ENCODE measurements around the gene RGS3.

The RGS3 gene

DNA sequence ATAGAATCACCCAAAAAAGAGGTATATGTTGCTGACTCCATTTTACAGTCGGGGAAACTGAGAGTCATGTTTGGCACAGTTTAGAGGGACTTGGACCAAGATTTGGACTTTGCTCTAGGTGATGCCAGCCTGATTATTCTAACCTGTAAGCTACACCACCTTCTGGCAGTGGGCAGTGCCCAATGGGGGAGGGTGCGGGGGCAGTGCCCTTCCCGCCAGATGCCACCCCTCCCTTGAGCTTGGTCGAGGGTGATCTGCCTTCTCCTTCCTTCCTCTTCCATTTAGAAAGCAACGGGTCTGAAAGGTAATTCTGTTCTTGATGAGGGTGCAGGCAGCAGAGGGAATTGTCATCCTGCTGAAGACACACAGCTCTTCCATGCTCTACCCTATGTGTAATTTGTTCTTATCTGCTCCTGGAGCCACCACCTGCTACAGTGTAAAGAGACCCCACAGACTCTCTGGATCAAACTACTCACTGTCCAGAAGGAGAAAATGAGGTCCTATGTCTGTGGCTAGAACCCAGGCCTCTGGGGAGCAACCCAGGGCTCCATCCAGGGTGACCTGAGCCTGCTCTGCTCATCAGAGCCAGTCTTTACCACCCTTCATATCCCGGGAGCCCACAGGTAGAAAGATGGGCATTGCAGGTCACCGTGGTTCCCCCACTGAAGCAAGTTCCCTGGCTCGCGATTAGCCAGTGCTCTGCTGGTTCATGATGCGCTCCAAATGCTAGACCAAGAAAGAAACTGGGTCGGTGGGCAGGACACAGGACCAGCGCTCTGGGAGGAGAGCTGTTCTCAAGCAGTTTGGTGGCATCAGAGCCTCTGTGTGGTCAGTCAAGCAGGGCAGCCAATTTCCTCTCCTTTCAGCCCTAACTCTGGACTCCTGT lies 156.2 kb downstream of the RGS3 start:
- H3K18ac ChIP-seq (ENCODE audit: low read length) = peak overlapping the region; percentile 8
- H3K4me2 ChIP-seq (ENCODE audit: insufficient read depth, low read length, poor library complexity, severe bottlenecking) = no peak overlapping the region
- H3K9ac ChIP-seq (ENCODE audit: low read depth, low read length, poor library complexity) = no peak overlapping the region
- no peak overlapping the region for H3K14ac ChIP-seq (ENCODE audit: low read length)
- H3K79me1 ChIP-seq (ENCODE audit: low read depth, low read length) = no peaks in the 10 kb centered on the region
- H2AK5ac ChIP-seq (ENCODE audit: low read depth, low read length) = no peak overlapping the region
- no peak for DNase-seq (ENCODE audit: low spot score)
- no peak overlapping the region for H3K23ac ChIP-seq (ENCODE audit: low read depth, low read length, poor library complexity)
- no peak overlapping the region for H4K8ac ChIP-seq (ENCODE audit: low read depth, low read length)
- H3K4me3 ChIP-seq (ENCODE audit: low read length in 2 of 2) = no peak overlapping the region
- no peaks in the 10 kb centered on the region for H3K9me3 ChIP-seq (replicated peaks in 1 of 2; ENCODE audit: control insufficient read depth in 2 of 2, insufficient read depth in 1 of 2, low read depth in 1 of 2, low read length in 2 of 2)
- no peak overlapping the region for H4K91ac ChIP-seq (ENCODE audit: low read depth, low read length, poor library complexity)
- H2AFZ ChIP-seq (ENCODE audit: low read length) = peak overlapping the region; percentile 71
- no CpG with 5 or more reads among the region's 12 CpGs for WGBS, 2 donors (ENCODE audit: extremely low coverage in 2 of 2, insufficient read length in 2 of 2, insufficient replicate concordance in 1 of 2)
- no peaks in the 10 kb centered on the region for H3K27me3 ChIP-seq (ENCODE audit: control insufficient read depth in 3 of 3, insufficient read depth in 3 of 3, low read depth in 1 of 3, low read length in 3 of 3)
- H3K36me3 ChIP-seq (replicated peaks in 1 of 2; ENCODE audit: control insufficient read depth in 2 of 2, insufficient read depth in 2 of 2, low read length in 2 of 2) = no peaks in the 10 kb centered on the region
- no peak overlapping the region for H2BK15ac ChIP-seq (ENCODE audit: low read length)
- no peak overlapping the region for H3K4ac ChIP-seq (ENCODE audit: low read length)
- no peak overlapping the region for H2BK120ac ChIP-seq (ENCODE audit: low read depth, low read length)
- peaks cover 33 to 35% of the 10 kb centered on the region in 2 donors for H3K4me1 ChIP-seq (ENCODE audit: control insufficient read depth in 2 of 2, insufficient read depth in 1 of 2, low read depth in 1 of 2, low read length in 2 of 2)
- H2BK5ac ChIP-seq (ENCODE audit: low read length) = no peak overlapping the region
- H3K27ac ChIP-seq (replicated peaks; ENCODE audit: low read length) = no peak overlapping the region
- H2BK12ac ChIP-seq (ENCODE audit: low read length) = no peak overlapping the region

DNA sequence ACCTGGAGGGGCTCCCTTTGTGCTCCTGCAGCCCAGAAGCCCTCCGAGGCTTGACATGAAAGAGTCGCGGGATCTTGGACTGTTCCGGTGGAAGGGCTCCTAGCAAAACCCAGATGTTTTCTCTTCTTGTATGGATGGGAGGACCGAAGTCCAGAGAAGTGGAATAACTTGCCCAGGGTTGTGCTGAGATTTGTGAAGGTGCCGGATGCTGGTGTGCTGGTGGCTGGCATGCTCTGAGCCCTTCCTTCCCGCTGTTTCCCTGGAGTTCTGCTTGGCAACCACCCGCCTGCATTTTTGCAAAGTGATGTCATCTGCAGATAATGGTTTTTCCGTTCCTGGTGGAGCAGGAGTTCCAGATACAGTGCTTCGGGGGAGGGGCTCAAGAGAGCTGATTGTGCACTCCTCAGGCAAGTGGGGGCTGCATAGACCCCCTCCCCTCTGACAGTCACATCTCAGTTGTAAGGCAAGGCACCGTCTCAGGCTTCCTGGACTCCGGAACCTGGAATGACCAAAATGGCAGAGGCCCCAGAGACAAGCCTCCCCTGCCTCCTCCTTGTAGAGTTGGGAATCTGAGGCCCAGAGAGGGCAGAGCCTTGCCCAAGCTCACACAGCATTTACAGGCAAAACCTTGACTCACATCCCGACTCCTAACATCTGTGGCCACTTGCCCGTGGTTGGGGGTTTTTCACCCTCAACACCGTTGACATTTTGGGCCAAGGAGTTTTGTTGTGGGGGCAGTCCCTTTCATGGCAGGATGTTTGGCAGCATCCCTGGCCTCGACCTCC lies 157.0 kb downstream of the RGS3 start:
- no peaks in the 10 kb centered on the region for H3K9me3 ChIP-seq (replicated peaks in 1 of 2; ENCODE audit: control insufficient read depth in 2 of 2, insufficient read depth in 1 of 2, low read depth in 1 of 2, low read length in 2 of 2)
- no peak overlapping the region for H2BK15ac ChIP-seq (ENCODE audit: low read length)
- no peak overlapping the region for H3K4me3 ChIP-seq (ENCODE audit: low read length in 2 of 2)
- H4K8ac ChIP-seq (ENCODE audit: low read depth, low read length) = no peak overlapping the region
- H3K14ac ChIP-seq (ENCODE audit: low read length) = no peak overlapping the region
- H3K18ac ChIP-seq (ENCODE audit: low read length) = peak overlapping the region; percentile 23
- H3K36me3 ChIP-seq (replicated peaks in 1 of 2; ENCODE audit: control insufficient read depth in 2 of 2, insufficient read depth in 2 of 2, low read length in 2 of 2) = no peaks in the 10 kb centered on the region
- H3K9ac ChIP-seq (ENCODE audit: low read depth, low read length, poor library complexity) = no peak overlapping the region
- no peak overlapping the region for H2BK5ac ChIP-seq (ENCODE audit: low read length)
- no peak overlapping the region for H2BK120ac ChIP-seq (ENCODE audit: low read depth, low read length)
- H3K27me3 ChIP-seq (ENCODE audit: control insufficient read depth in 3 of 3, insufficient read depth in 3 of 3, low read depth in 1 of 3, low read length in 3 of 3) = no peaks in the 10 kb centered on the region
- H3K4me1 ChIP-seq (ENCODE audit: control insufficient read depth in 2 of 2, insufficient read depth in 1 of 2, low read depth in 1 of 2, low read length in 2 of 2) = peaks cover 29 to 33% of the 10 kb centered on the region in 2 donors
- peak overlapping the region; percentile 59 for H2AK5ac ChIP-seq (ENCODE audit: low read depth, low read length)
- H4K91ac ChIP-seq (ENCODE audit: low read depth, low read length, poor library complexity) = no peak overlapping the region
- peak overlapping the region; percentile 2 for H2BK12ac ChIP-seq (ENCODE audit: low read length)
- peak overlapping the region; percentile 71 for H2AFZ ChIP-seq (ENCODE audit: low read length)
- DNase-seq (ENCODE audit: low spot score) = peak; percentile 43
- H3K27ac ChIP-seq (replicated peaks; ENCODE audit: low read length) = no peak overlapping the region
- no peak overlapping the region for H3K4me2 ChIP-seq (ENCODE audit: insufficient read depth, low read length, poor library complexity, severe bottlenecking)
- H3K23ac ChIP-seq (ENCODE audit: low read depth, low read length, poor library complexity) = no peak overlapping the region
- no peak overlapping the region for H3K4ac ChIP-seq (ENCODE audit: low read length)
- no CpG with 5 or more reads among the region's 16 CpGs for WGBS, 2 donors (ENCODE audit: extremely low coverage in 2 of 2, insufficient read length in 2 of 2, insufficient replicate concordance in 1 of 2)
- H3K79me1 ChIP-seq (ENCODE audit: low read depth, low read length) = no peaks in the 10 kb centered on the region

DNA sequence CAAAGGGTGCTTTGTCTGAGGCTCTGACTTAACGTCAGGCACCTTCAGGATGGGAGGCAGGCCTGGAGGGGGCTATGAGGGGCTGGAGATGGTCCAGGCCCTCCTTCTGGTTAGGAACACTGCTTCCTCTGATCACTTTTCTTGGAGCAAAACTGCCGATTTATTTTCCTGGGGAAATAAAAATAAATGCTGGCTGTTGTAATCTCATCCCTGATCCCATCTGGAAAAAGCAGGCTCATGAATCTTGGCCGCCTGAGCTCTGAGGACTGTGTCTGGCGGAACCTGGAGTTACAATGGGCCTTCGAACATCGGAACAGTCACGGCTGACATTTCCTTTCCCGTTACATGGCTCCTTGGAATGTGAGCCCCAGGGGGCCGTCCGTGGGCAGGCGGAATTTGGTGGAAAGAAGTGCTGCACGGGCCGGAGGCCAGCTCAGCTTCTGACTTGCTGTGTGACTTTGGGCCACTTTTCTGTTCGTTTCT lies 157.8 kb downstream of the RGS3 start:
- Histone ChIP-seq H3K27me3 (ENCODE audit: control insufficient read depth in 3 of 3, insufficient read depth in 3 of 3, low read depth in 1 of 3, low read length in 3 of 3) (no peaks in the 10 kb centered on the region), H2AK5ac (ENCODE audit: low read depth, low read length) (peak overlapping the region; percentile 59), H3K79me1 (ENCODE audit: low read depth, low read length) (no peaks in the 10 kb centered on the region), H3K18ac (ENCODE audit: low read length) (peak overlapping the region; percentile 23), H2BK120ac (ENCODE audit: low read depth, low read length) (no peak overlapping the region), H3K14ac (ENCODE audit: low read length) (peak overlapping the region; percentile 57), H3K36me3 (replicated peaks in 1 of 2; ENCODE audit: control insufficient read depth in 2 of 2, insufficient read depth in 2 of 2, low read length in 2 of 2) (no peaks in the 10 kb centered on the region), H3K4me2 (ENCODE audit: insufficient read depth, low read length, poor library complexity, severe bottlenecking) (no peak overlapping the region), H3K9me3 (replicated peaks in 1 of 2; ENCODE audit: control insufficient read depth in 2 of 2, insufficient read depth in 1 of 2, low read depth in 1 of 2, low read length in 2 of 2) (no peaks in the 10 kb centered on the region), H3K4ac (ENCODE audit: low read length) (peak overlapping the region; percentile 91), H3K27ac (replicated peaks; ENCODE audit: low read length) (peak overlapping the region; percentile 30), H3K4me1 (ENCODE audit: control insufficient read depth in 2 of 2, insufficient read depth in 1 of 2, low read depth in 1 of 2, low read length in 2 of 2) (peaks cover 29 to 33% of the 10 kb centered on the region in 2 donors), H2BK5ac (ENCODE audit: low read length) (no peak overlapping the region), H3K4me3 (ENCODE audit: low read length in 2 of 2) (no peak overlapping the region), H4K8ac (ENCODE audit: low read depth, low read length) (no peak overlapping the region), H3K23ac (ENCODE audit: low read depth, low read length, poor library complexity) (no peak overlapping the region), H2AFZ (ENCODE audit: low read length) (peak overlapping the region; percentile 12), H3K9ac (ENCODE audit: low read depth, low read length, poor library complexity) (no peak overlapping the region), H2BK15ac (ENCODE audit: low read length) (peak overlapping the region; percentile 40), H4K91ac (ENCODE audit: low read depth, low read length, poor library complexity) (no peak overlapping the region), H2BK12ac (ENCODE audit: low read length) (peak overlapping the region; percentile 2)
- DNase-seq (ENCODE audit: low spot score) = no peak
- no CpG with 5 or more reads among the region's 14 CpGs for WGBS, 2 donors (ENCODE audit: extremely low coverage in 2 of 2, insufficient read length in 2 of 2, insufficient replicate concordance in 1 of 2)

DNA sequence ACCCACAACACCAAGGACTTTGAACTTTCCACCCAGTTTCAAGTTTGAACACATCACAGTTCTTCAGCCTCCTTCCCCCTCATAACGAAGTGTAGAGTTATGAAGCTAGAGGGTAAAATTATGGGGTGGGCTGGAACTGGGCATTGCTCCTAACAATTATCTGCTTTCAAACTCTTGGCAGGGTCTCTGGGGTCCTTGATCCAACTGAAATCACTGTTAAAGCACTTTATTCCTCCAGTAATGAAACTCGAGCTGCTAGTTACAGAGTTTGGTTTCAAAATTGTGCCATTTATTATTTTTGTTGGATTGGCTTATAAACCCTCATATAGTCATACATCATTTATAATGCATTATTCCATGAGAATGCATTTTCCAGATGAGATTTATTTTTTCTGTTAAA lies 158.5 kb downstream of the RGS3 start:
- no peak overlapping the region for H3K23ac ChIP-seq (ENCODE audit: low read depth, low read length, poor library complexity)
- H2AK5ac ChIP-seq (ENCODE audit: low read depth, low read length) = no peak overlapping the region
- H3K18ac ChIP-seq (ENCODE audit: low read length) = no peak overlapping the region
- no peak overlapping the region for H3K14ac ChIP-seq (ENCODE audit: low read length)
- no peaks in the 10 kb centered on the region for H3K79me1 ChIP-seq (ENCODE audit: low read depth, low read length)
- no peak overlapping the region for H3K4ac ChIP-seq (ENCODE audit: low read length)
- no peak overlapping the region for H2BK15ac ChIP-seq (ENCODE audit: low read length)
- H3K9me3 ChIP-seq (replicated peaks in 1 of 2; ENCODE audit: control insufficient read depth in 2 of 2, insufficient read depth in 1 of 2, low read depth in 1 of 2, low read length in 2 of 2) = no peaks in the 10 kb centered on the region
- H3K9ac ChIP-seq (ENCODE audit: low read depth, low read length, poor library complexity) = no peak overlapping the region
- no peak overlapping the region for H4K8ac ChIP-seq (ENCODE audit: low read depth, low read length)
- H2BK5ac ChIP-seq (ENCODE audit: low read length) = no peak overlapping the region
- peaks cover 29 to 34% of the 10 kb centered on the region in 2 donors for H3K4me1 ChIP-seq (ENCODE audit: control insufficient read depth in 2 of 2, insufficient read depth in 1 of 2, low read depth in 1 of 2, low read length in 2 of 2)
- DNase-seq (ENCODE audit: low spot score) = no peak
- H3K4me3 ChIP-seq (ENCODE audit: low read length in 2 of 2) = no peak overlapping the region
- H3K27ac ChIP-seq (replicated peaks; ENCODE audit: low read length) = no peak overlapping the region
- no CpG with 5 or more reads among the region's 2 CpGs for WGBS, 2 donors (ENCODE audit: extremely low coverage in 2 of 2, insufficient read length in 2 of 2, insufficient replicate concordance in 1 of 2)
- no peak overlapping the region for H2BK12ac ChIP-seq (ENCODE audit: low read length)
- H3K4me2 ChIP-seq (ENCODE audit: insufficient read depth, low read length, poor library complexity, severe bottlenecking) = no peak overlapping the region
- H3K36me3 ChIP-seq (replicated peaks in 1 of 2; ENCODE audit: control insufficient read depth in 2 of 2, insufficient read depth in 2 of 2, low read length in 2 of 2) = no peaks in the 10 kb centered on the region
- no peak overlapping the region for H4K91ac ChIP-seq (ENCODE audit: low read depth, low read length, poor library complexity)
- H2AFZ ChIP-seq (ENCODE audit: low read length) = no peak overlapping the region
- H2BK120ac ChIP-seq (ENCODE audit: low read depth, low read length) = no peak overlapping the region
- H3K27me3 ChIP-seq (ENCODE audit: control insufficient read depth in 3 of 3, insufficient read depth in 3 of 3, low read depth in 1 of 3, low read length in 3 of 3) = no peaks in the 10 kb centered on the region
